Activated gamma-delta T cell treated with anti-CD3 and anti-CD28 coated beads, Interleukin-2, amount 50 U/mL, for 16 hours (primary cell): ENCODE results near the gene CD44.

Experiments
- DNase-seq: peaks from one replicate; pipeline ENCODE4 v3.0.0-alpha.2; 2020; ENCODE audit warnings: low read depth

CD44 gene

DNA sequence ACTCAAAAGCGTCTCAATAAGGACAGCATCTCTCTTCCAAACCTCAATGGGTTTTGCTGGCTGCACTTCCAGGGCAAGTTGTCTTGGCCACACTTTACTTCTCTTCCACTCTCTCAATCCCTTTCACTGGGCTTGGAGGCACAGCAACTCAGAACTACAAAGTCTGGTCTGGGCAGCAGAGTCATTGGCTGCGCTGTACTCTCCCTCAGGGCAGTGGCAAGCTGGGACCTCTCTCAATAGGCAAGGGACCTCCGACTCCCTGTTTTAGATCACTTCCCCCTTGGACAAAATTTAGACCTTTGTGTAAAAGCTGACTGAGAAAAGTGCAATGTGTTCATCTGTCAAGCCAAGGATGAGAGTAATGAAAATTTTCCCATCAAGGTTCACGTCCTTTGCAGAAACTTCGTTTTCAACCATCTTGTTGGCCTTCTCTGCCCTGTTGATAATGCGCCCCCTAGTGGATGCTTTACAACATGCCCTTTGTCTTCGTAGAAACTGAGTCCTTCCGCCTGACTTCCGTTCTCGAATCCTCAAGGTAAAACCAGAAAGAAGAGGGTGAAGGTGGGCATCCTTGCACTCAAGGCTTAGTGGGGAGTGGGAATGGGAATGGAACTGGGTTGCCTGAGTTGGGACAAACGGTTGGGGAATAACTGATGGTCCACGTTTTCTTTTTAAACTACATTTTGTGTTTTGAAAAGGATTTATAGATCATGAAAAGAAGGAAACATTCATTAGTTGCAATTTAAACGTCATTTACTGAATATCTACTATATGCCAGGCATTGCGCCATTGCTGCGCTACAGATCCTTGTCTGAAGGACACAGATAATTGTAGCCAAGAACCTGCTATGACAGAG lies 99.1 kb downstream of the CD44 start:
- peak; percentile 28 for DNase-seq

DNA sequence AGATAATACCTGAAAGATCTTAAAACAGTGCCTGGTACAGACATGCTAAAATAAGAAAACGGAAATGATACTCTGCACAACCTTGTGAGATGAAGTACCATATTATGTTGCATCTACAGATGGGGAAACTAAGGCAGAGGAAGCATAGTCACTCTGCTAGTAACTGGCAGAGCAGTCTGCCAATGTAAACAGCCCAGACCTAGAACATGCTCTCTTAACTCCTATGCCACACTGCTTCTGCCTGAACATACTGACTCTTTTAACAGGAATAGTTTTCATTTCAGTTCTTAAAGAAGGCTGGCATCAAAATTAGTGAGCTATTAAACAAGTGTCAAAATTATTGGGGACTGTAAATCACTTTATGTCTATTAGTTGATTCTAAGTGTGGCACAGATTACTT lies 99.9 kb downstream of the CD44 start:
- no peak for DNase-seq

DNA sequence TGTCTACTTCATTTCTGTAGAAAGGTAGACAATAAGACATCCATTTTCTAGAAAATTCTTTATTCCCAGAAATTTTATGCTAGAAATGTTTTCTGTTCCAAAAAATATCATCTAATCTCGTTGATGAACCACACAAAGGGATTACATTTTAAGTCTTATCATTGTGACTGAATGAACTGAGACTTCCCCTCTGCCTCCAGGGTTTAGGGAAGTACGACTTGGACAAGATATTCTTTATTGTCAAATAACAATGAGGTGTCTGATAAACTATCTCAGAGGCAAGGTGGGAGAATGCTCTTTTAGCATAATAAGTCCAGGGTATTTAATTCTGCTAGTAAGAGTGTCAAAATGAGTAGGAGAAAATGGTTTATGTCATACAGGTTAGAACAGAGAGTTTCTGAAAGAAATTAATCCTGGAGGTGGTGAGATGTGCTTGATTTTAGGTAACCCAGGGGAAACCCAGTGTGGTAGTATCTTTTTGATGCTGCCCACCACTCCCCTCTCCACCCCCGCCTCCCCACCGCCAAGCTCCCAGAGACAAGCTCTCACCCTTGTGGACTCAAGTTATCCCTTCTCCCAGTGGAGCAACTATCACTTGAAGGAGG lies 100.6 kb downstream of the CD44 start:
- no peak for DNase-seq

DNA sequence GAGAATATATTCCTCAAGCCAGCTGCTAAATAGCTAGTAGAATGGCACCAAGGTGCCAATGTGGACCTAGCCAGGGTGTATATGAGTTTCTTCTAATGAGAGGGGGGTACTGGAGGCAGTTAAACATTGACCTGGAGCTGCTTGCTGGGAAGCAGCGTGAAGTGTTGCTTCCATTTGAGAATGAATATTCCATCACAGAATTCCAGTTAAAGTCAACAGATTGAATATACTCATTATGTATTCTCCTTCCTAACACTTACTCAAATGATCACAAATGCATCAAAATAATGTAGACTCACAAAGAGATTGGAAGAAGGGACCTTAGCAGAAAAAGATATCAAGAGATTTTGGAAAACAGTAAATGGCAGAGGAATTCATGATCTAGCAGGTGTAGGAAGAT lies 102.1 kb downstream of the CD44 start:
- no peak for DNase-seq

DNA sequence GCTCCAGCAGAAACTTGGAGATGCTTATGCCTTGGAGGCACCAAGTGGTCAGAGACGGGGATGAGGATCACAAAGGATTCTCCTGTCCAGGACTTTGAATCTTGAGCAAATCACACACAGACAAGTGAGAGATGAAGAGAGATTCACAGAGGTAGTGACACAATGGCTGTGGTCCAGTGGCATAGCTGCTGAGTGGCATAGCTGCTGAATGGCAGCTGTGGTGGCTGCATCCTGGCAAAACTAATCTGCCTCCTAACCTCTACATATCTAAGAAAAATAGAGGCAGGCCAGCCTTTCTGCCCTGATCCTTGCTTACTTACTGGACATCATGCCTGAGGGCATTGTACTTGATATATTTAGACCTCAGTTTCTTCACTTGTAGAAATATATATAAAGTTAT lies 102.6 kb downstream of the CD44 start:
- no peak for DNase-seq

DNA sequence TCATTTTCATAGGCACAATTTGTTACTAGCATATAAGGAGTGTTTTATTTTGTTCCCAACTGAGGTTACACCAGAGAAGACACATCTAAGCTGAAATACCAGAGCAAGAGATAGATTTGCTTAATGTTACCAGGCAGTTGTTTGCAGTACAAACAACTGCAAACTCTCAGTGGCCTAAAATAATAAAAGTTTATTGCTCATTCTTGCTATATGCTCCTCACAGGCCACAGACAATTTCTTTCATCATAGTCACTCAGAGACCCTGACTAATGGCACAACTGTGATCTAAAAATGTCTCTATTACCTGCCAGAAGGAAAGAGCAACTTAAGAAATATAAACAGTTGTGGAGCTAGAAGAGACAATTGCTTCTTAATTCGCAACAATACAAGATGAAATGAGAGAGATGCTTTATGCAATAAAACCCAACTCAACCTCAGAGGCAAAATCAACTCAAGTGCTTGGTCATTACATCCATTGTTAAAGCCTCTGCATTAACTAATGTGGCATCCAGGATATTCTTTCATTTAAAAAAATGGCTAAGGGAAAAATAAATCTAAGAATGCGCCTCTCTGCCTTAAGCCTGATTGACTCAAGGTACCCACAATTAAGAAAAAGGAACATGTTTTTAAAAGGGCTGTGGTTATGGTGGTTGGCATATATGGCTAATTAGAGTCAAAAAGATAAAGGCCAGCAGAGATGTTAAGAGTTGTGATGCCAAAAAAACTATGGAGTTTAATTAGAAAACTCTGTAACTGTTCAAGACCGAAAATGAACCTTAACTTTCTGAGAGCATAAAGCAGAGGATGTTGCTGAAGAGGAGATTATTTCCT lies 103.7 kb downstream of the CD44 start:
- no peak for DNase-seq

DNA sequence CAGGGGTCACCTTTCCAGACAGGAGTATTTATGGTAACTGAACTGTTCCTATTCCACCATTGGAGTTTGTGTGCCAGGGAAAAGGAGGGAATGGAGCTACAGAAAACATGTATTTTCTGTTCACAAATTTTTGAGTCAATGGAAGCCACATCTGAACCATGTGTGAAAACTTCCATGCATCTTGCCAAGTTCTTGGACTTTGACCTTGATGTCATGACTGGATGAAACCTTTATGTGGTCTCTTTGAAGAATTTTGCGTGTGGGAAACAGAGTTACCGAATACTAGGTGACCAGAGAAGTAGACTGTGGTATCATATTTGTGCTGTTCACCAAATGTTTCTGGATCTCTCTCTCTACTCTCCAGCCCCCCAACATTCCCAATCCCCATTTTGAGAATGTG lies 104.8 kb downstream of the CD44 start:
- DNase-seq, result no peak

DNA sequence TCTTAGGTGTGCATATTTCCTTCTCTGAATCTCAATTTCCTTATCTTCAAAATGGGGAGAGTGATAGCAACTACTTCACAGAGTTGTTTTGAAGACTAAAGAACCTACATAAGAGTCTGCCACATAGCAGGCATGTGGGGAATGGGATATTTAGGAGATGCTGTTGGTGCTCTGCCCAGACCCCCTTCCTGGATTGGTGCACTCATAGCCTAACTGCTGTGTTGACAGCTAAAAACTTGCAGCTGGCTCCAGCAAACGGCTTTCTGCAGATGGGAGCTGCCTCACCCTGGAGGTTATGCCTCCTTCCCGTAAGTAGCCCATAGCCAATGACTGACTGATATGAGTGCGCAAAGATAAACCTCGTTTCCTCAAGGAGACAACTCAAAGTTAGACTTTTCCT lies 106.1 kb downstream of the CD44 start:
- DNase-seq, result no peak

DNA sequence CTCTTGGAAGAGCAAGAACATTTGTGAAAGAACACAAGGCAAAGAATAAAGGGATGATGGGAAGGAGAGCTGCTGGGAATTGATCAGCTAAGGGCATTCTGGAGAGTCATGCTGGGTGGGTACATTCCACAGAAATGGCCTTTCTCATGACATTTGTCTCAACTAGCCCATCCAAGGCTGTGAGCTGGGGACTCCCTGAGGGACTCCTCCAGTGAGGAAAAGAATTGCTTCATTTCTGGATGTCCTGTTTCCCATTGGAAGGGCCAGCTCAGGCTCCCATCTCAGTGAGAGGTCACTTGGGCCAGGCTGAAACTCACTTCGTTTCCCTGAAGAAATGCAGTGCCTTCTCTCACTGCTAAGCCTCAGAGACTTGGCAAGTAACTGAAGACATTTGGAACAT lies 106.8 kb downstream of the CD44 start:
- DNase-seq, result no peak

DNA sequence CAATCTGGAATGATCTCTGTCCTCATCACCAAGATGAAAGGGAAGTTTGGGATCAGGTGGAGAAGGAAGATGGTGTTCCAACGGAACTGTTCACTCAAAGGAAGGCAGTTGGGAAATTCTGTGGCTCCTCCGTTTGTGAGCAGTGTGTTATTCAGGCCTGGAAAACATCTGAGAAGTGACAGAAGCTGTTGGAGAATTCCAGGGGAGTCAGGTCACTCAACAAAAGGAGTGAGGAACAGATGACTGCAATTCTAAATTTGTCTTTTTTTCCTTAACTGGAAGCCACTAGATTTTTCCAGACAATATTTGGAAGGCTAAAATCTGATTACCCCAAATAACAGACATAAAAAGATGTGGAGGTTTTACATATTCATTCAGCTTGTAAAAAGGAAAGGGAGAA lies 107.8 kb downstream of the CD44 start:
- no peak for DNase-seq

DNA sequence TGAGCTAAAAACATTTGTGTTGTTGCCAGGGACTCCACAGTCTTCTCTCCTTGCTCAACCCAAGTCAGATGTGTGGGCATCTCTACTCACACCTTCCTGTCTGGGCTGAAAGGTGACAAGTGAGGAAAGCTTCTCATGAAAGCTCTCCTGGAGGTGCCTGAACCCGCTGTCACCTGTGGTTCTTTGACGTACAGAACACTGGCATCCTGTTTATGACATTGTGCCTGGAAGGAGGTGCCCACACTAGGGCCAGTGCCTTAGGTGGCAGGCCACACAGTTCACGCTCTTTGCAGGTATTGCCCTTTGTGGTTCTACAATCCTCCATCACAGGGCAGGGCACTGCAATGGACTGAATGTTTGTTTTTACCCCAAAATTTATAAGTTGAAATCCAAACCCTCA lies 108.5 kb downstream of the CD44 start:
- DNase-seq, result peak; percentile 54

DNA sequence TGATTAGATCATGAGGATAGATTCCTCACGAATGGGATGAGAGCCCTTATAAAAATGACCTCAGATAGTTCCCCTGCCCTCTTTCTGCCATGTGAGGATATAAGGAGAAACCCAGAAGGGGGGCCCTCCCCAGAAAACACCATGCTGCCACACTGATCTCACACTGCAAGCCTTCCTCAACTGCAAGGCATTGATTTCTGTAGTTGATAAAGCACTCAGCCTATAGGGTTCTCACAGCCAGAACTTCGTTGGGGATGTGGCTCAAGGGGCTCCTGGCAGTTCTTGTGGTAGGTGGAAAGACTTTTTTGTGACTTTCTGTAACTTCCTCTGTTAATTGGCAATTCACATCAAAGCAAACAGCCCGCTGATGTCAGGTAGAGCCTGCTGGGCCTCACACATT lies 108.9 kb downstream of the CD44 start:
- DNase-seq, result no peak

DNA sequence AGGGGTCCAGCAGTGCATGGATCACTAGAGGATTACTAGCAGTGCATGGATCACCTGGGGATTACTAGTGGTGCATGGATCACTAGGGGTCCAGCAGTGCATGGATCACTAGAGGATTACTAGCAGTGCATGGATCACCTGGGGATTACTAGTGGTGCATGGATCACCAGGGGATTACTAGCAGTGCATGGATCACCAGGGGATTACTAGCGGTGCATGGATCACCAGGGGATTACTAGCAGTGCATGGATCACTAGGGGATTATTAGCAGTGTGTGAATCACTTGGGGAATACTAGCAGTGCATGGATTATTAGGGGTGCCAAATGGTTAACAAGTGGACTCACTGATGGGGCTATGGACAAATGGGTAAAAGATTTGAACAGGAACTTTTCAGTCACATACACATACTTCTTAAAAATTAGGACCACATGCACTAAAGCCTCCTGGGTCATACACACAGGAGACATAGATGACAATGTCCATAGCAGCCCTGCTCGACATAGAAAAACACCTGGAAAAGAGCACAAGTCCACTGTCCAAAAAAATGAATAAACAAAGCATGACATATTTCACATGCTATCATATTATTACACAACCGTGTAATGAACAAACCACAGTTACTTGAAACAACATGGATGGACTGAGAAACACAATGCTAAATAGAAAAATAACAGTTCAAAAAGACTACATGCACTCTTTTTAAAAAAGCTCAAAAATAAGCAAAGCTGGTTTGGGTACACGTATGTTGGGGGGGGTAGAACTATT lies 109.8 kb downstream of the CD44 start:
- no peak for DNase-seq

DNA sequence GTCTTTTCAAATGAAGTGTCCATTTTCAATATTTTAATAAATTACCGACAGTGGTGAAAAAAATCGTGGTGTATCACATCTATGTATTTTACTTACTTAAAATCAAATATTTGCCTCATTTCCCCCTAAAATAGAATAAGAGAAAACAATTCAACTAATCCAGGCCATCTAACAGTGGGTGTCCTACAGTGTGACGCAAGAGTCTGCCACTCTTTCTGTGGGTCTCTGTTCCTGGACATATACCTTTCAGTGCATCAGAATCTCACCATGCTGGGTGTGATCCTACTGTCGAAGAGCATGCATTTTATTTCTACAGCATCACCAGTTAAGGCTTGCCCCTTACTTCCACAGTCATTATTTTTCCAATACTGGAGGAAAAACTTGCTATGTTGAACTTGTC lies 111.2 kb downstream of the CD44 start:
- DNase-seq, result no peak

DNA sequence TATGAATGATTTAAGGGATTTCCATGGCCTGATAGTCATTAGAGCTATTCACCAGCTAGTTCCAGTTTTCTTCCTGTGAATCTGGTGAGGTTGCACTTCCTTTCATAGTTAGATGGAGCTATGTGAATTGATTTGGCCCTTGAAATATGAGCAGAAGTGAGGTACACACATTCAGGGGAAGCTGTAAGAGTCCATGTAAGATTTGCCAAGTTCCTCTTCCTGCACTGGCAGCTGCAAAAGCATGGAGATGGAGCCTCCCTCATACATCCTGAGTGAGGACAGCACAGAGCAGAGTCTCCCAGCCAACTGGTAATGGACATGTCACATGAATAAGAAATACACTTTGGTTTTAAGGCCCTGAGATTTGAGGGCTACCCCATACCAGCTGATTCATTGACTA lies 111.7 kb downstream of the CD44 start:
- no peak for DNase-seq

DNA sequence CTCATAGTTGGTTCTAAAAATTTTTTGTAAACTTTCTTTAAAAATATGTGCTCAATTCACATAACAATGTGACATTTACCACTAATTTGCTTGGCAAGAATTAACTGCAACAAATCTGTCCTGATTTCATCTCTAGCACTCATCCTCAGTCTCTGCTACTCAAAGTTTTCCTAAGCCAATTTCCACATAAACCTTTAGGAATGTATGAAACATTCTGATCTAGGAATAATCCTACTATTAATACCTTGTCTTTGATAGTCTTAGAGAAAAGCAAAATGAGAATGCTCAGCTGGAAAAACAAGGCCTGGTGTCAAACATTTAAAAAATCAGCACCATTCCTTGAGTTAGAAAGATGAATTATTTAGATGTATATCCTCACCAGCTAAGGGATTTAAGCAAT lies 114.3 kb downstream of the CD44 start:
- no peak for DNase-seq

DNA sequence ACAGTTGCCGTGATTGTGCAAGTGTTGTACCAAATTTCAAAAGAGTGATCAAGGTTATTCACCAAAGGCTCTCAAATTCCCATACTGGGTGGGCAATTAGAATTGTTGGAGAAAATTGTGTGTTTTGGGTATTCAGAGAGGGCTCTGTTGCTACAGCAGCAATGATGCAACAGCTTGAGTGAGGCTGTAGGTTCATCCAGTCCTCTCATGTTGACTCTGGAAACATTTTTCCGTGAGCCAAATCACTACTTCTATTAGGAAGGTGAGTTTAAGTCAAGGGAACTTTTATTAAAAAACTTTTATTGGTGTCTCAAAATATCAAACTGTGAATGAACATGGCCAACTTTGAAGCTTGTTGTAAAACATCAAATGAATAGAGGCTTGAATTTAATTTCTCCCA lies 116.5 kb downstream of the CD44 start:
- no peak for DNase-seq

DNA sequence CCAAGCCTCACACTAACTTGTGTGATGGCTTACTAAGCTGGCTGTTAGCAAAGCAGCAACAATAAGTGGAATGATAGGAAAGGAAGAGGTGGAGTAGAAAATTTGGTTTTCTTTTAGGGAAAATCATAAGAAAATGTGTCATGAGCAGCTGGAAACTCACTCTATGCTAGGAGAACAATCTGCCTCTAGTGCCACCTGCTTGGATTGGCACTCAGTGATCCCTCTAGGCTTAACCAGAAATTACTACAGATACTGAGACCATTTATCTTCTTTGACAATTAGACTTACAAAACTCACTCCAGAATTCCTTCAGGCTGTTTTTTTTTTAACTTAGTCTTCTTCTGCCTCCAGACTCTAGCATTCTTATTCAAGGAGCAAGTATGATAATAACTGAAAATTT lies 117.3 kb downstream of the CD44 start:
- DNase-seq, result no peak

DNA sequence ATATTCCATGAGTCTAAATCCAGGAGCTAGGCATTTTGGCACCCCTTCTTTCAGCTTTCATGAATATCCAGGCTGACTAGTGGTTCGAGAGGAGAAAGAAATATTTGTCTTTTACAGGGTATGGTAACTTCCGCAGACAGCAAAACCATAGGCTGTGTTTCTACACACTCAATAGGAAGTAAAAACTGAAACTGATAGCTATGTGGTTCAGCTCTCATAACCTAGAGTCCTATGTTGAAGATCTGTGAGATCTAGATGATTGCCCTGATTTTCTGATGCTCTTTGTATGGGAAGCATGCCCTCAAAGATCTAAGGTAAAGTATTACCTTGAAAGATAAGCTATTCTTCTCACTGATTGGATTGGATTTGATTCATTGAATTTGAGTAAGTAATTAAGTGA lies 118.3 kb downstream of the CD44 start:
- DNase-seq, result no peak

DNA sequence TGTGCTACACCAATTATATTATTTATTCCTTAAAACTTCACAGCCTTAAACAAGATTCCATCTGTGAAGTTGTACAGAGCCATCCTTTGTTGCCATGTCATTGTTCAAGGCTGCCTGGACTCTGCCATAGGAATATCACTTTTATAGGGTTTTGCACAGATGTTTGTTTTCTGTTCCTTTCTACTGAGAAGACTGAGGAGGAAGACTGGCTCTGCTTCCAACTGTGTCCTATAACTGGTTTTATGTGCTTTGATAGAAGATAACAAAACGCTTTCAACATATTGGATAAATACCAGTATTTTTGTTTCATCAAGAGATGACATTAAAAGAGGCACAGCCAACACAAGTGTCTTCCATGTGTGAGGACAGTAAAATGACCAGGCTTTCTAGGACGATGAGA lies 120.6 kb downstream of the CD44 start:
- no peak for DNase-seq

DNA sequence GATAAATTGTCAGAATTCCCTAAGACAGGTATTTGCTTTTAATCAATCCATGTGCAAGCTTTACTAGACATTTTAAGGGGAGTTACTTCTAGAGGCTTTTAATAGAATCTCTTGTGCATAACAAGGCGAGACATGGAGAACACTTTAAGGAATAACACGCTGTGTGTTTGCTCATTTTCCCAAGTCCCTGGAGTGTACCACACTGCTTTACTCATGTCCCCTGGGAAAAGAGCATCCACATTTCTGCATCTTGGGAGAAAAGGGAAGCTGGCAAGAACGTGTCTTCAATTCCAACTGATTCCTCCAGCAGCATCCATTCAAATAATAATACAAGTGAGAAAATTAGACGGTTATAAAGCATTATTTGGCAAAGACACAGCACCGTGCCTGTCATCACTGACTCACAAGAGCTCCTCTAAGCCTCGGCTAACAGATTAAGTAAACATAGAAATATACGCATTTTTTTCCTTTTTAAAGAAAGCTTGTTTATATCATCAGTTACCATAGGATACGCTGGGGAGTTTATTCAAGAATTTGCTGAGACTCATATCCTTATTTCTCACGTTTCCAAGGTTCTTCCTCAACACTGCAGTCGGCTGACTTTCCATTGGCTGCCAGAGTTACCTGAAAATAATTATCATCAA lies 121.5 kb downstream of the CD44 start:
- DNase-seq, result no peak

DNA sequence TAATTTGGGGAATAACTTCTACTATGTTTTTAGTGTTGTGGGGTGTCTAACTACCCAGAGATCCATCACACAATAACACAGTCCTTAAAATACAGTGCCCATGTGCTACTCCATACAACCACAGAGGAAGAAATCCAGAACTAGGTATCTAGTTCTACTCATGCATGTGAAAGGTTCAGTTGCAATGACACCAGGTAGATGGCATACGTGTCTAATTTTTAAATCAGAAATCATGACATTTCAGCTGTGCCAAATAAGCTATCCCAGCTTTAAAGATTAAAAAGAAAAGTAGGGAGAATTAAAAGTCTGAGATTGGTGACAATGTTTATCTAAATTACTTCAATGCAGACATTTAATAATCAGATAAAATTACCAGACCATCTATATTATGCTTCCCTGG lies 122.2 kb downstream of the CD44 start:
- DNase-seq, result no peak
